M059J (cell line): ENCODE data around the gene PDPK1. TPM values are rescaled to one million over a fixed set of nuclear protein-coding genes. Genes with fewer than 3 reads are reported as not detected.
"Not testable (repeated sequence)": the region's sequence is repeated elsewhere in the genome, so short reads cannot be mapped to it uniquely, and the experiment has no call there.

Experiments used
- DNase-seq: peaks from one replicate; pipeline ENCODE4 v3.0.0-alpha.2; 2012; ENCODE audit warnings: low read depth
- total RNA-seq: library from RNA; depleted of rRNA; stranded (reverse); fragments of >200 nt; shearing (Covaris generic); gene quantifications from 2 replicates; pipeline ENCODE4 v1.2.3, GENCODE V29; 2014

The PDPK1 gene
- total RNA-seq, 1 experiment from 2014 or later = 19.8 TPM

DNA sequence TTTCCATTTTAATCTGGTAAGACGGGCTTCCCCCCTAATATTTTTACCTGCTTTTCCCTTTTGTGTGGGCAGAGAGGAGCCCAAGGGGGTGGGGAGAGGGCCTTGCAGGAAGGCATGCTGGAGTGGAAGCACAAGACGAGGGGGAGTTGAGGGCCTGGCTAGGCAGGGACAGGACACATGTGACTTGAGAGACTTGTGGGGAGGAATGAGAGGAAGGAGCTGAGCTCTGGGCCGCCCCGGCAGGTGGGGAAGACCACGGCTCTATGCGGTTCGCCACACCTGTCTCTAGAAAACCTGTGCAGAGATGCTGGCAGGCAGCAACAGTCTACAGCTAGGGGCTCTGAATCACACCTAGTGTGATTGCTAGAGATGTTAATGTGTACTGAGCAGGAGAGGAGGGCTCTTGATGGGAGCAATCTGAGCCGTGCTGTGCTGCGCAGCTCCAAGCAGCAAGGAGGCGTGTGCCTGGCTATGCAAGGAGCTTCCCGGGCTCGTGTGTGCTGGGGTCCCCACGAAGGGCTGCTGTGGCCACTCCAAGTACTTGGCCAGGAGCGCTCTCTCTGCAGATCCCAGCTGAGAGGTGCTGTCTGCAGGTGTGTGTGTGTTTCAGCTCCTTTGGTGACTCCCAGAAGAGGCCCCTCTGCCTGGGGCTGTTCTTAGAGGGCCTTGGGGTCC lies 50.2 kb downstream of the PDPK1 start:
- DNase-seq = no peak

DNA sequence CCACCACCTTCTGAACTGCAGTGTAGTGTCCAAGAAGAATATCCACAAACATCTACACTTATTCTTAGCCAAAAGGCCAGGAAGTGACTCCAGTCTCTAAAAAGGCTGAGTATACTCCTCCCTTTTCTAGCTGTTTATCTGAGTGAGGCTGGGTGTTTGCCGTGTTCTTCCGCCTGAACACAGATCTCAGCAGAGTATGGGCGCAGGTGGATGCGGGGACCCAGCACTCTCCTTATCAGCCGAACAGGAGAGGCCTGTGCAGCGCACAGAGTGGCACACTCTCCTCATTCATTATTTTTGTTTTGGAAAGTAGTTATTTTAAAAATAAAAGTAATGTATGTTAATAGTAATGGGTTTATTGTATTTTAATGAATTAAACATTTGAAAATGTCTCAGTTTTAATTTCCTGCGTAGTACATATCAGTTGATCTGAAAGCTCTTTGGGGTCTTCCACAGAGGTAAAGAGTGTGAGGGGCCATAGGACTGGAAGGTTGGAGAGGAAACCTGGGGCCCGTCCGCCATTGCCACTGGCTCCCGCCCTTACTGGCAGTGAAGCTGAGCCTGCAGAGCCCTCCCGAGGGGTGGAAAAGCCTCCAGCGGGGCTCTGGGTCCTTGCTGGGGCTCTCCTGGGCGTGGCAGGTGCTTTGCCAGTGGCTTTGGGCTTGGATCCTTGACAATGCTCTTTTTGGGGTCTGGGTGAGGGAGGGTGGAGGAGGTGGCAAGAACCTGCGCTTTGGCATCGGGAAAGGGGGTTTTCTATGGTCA lies 53.8 kb downstream of the PDPK1 start:
- DNase-seq = no peak

DNA sequence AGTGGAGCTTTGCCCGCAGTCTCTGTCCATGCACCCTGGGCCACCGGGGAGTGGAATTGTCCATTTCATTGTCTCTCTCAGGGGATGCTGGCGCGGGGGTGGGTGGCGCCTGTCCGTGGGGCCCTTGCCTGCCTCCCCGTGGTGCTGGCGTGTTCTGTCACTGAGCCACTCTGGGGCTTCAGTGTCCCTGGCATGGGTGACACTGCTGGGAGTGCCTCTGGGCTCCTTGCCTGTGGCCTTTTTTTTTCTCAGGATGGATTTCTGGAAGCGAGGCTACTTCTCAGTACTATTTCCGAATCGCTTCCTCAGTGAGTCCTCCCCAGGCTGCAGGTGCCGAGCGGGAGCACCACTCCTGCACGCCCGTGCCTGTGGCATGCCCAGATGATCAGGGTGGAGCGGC lies 55.0 kb downstream of the PDPK1 start:
- DNase-seq = no peak

DNA sequence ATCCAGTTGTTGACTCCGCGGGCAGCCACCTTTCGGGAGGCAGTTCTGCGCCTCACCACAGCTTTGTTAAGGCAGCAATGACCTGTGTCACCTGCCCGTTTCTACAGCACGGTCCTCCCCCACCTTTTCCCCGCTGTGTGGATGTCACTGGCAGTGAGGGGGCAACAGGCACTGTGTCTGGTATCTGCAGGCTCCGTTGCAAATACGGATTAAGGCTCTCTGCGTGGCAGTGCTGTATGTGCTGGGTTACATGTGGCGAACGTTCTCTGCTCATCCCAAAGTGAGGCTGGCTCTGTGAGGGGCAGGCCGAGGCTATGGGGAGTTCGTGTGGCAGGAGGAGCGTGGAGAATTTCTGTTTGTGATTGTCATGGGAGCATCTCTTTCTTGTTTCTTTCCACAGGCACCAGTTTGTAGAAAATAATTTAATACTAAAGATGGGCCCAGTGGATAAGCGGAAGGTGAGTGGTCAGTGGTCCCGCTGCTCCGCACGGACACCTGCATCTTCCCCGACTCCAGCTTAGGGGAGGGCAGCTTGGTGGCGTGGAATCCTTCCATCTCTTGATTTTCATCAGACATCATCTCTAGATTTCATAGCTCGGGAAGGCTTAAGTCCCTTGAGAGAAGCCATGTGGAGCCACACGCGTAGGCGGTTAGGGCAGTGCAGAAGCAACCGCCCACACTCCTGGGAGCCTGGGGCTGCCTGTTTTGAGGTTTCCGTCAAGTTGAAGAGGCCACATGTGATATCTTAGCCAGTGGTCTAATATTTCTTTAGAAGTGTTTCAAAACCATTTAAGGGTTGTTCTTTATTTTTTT lies 57.8 kb downstream of the PDPK1 start:
- no peak for DNase-seq

DNA sequence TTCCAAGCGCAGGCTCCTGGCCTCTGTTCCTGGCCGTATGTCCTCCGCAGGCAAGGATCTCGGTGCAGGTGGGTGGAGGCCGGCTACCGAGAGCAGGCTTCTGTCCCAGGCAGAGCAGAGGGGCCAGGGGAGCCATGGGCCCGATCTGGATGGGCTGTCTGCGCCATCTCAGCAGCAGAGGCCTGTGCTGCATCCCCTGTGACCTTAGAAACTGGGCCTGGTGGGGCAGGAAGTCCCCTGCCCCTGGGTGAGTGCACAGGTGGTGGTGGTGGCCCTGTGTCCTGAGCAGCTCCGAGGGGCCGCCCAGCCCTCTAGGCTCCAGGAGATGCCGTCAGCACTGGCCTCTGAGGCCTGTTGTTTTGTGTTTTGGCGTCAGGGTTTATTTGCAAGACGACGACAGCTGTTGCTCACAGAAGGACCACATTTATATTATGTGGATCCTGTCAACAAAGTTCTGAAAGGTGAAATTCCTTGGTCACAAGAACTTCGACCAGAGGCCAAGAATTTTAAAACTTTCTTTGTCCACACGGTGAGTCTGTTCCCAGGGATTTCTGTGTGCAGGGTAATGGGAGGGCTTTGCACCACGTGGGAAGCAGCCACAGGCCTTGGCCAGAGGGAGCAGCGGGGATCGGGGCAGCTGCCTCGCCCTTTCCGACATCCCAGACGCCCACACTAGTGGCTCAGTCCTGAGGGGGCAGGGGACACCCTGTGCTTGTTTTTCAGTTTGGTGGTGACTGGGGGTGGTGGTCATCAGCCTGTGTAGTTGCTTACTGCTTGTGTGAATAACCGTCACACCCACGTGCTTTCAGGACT lies 59.1 kb downstream of the PDPK1 start:
- DNase-seq = no peak

DNA sequence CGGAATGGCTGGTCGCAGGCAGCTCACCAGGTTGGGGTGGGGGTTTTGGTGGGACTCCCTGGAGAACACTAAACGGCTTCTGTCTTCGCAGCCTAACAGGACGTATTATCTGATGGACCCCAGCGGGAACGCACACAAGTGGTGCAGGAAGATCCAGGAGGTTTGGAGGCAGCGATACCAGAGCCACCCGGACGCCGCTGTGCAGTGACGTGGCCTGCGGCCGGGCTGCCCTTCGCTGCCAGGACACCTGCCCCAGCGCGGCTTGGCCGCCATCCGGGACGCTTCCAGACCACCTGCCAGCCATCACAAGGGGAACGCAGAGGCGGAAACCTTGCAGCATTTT lies 59.7 kb downstream of the PDPK1 start:
- DNase-seq = no peak

DNA sequence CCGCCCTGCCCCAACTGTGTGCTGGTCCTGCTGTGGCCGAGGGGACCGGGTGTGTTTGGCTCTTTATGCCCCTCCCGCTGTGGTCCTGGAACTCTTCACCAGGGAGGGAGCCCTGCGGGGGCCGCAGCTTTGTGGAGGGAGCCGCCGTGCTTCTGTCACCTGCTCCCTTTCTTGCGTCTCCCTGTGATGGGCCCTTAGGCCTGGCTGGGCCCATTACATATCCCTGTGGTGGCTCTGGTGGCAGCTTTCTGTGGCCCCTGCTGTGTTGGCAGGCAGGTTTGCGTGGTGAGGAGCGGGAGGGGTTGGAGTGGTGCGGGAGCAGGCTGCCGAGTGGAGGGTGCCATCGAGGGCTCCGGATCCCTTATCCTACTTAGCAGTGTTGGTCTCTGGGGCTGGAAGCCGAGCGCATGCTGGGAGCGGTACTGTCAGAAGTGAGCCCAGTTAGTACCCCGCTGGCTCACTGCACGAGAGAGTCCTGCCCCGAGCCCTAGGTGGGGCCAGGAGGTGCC lies 60.4 kb downstream of the PDPK1 start:
- no peak for DNase-seq

DNA sequence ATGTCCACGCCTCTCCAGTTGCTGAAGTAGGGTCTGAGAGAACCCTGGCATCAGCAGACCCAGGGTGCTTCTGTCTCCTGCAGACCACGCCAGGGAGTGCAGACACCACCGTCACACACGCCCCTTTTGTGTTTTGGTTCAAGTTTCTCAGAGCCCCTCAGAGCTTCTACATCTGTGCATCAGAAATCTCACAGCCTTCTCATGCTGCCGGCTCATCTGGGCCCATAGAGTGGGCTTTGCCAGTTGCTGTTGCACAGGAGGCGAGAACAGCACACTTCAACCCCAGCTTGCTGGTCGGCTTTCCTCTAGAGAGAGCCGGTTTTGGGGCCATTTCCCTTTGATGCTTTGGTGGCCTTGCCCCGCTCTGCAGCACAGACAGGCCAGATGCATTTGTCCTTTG lies 60.9 kb downstream of the PDPK1 start:
- no peak for DNase-seq

DNA sequence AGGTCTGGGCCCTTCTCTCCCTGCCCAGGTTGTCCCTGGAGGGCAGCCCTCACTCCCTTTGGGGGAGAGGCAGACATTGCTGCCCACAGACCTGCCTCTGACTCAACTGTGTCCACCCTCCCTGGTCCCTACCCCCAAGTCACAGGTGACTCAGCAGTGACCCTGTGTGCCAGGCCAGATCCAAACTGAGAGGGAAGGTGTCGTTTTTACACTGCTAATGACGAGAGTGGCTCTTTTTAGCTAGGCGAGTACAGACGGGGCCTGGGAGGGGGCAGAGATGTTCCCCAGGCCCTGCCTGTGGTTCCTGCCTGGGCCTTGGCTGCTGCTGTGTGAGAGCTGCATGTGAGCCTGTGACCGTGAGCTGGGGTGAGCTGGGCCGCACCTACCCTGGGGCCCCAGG lies 61.3 kb downstream of the PDPK1 start:
- DNase-seq = not testable (repeated sequence)

DNA sequence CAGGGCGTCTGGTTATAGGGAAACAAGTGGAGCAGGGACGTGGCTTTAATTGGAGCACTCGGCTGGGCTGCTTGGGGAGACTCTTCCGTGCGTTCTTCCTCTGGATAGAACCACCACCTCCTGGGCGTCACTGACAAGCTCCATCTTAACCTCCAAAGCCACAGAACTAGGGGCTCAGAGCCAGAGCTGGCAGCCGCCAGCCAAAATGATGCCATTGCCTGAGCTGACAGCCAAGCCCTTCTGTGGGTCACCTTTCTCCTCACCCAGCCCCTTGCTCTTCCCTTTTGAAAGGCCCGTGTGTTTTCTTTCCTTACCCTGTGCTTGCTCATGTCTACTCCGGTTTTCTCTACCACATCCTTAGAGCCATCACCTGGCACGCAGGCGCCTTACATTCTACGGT lies 62.0 kb downstream of the PDPK1 start:
- not testable (repeated sequence) for DNase-seq

DNA sequence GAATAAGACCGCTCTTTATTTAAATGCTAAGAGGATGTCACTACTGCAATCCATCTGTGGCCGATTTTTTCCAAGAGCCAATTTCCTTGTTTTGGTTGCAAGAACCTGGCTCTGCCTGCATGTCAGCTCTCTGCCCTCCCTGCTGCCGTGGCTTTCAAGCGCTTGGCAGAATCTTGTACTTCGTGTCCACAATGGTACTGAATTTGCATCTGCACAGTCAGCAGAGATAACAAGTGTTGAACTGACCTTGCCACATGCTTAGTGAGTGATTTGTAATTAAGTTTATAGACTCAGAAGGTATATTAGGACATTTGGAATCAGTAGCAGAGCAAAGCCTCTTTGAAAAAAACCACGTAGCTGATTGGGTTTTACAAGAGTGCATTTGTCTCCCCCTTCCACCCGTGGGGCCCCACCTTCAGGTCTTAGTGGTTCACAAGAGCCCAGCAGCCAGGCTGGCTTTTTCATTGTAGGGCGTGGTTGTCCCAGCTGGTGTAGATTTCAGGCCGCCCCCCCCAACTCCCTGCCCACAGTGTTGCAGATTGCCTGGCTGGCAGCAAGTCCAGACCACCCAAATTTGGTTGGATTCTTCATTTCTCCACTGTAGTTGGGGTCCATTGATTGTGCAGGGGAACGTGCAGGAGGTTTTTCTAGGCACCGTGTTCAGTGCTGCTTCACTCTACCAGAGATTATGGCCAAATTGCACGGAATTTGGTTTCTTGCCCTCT lies 63.6 kb downstream of the PDPK1 start:
- not testable (repeated sequence) for DNase-seq

DNA sequence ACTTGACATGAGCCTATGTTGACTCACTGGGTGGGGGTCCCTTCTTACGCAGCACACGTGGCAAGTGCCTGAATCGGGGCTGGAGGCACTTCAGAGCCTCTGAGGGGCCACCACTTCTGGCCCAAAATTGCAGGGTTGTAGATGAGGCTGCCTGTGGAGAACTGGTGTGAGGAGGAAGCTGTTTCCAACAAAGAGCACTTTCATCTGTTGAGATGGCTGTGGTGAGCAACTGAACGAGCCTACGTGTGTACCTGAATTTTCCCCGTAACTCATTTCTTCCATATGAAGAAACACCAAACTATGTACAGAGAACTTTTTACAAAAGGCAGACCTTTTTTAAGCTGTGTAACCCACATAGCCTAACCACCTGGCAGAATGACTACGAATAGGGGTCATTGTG lies 64.4 kb downstream of the PDPK1 start:
- not testable (repeated sequence) for DNase-seq

DNA sequence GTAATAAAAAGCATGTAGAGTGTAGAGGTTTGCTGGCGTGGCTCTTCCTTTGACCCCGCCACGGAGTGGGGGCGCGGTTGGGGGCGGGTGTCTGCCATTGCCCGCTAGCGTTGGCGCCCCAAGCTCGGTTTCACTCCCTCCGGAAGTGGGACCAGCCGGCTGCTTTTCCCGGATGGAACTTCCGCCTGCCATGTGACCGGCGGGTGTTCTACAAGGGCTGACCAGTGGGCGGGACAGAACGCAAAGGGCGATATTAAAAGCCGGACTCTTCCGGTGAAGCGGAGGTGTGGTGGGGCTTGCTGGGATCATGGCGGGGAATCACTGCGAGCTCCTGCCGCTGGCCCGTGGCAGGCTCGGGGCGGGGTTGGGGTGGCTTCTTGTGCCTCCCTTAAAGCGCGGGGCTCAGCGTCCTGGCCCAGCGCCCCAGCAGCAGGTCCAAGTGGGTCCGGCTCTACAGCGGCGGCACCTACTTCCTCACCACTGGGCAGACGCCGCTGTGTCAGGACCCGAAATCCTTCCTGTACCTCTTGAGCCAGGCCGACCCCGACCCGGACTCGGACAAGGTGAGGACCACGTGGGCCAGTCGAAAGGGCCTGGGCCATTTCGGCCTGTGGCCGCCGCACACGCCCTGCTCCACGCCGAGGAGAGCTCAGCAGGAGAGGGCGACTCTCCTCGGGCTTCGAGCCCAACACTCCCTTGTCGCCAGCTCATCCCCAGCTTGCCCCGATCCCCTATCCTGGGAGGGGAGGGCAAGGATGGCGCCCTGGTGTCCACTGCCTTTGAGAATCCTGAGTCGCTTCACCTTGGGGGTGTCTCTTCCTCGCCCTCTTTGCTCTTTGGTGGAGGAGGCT lies 65.6 kb downstream of the PDPK1 start:
- peak; percentile 96 for DNase-seq

DNA sequence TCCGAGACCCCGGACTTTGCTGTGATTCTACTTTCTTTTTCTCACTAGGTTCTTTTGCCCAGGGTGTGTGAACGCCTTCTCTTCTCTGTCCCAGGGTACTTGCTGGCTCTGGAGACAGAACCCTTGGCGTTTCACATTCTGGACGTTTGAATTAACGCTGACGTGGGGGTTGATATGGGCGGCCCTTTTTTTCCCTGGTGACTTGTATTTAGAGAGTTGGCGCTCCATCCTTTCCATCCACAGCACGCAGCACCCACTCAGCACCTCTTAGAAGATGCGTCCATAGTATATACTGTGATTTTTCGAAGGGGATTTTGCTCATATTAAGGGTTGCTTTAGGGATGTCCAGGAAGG lies 66.2 kb downstream of the PDPK1 start:
- DNase-seq = peak; percentile 22

DNA sequence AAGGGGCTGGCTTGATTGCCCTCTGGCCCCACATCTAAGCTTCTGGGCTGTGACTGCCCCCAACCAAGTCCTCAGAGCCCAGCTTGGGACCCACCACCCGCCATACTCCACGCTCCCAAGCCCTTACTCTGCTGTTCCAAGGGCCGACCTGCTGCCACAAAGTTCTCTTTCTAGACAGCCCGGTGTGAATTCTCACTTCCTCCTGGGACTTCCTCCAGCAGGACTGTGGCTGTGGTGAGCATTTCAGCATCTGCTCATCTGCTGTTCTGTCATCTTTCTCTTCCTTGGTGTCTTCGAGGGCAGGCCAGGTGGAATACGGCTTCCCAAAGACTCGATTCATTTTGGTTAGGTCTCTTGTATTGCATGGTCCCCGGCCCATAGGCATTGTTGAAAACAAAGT lies 69.0 kb downstream of the PDPK1 start:
- DNase-seq = not testable (repeated sequence)

DNA sequence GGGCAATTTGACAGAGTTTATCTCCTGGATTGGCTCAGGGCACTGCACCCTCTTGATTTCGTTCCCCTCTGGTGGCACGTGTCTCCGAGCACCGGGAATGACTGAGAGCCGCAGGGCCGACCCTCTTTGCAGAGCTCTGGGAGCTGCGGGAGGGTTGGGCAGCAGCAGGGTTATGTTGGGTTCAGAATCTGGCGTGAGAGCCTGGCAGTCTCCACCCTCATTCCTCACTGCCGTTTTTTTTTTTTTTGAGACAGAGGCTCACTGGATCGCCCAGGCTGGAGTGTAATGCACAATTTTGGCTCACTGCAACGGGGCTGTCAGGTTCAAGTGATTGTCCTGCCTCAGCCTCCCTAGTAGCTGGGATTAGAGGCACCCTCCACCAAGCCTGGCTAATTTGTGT lies 71.5 kb downstream of the PDPK1 start:
- not testable (repeated sequence) for DNase-seq

DNA sequence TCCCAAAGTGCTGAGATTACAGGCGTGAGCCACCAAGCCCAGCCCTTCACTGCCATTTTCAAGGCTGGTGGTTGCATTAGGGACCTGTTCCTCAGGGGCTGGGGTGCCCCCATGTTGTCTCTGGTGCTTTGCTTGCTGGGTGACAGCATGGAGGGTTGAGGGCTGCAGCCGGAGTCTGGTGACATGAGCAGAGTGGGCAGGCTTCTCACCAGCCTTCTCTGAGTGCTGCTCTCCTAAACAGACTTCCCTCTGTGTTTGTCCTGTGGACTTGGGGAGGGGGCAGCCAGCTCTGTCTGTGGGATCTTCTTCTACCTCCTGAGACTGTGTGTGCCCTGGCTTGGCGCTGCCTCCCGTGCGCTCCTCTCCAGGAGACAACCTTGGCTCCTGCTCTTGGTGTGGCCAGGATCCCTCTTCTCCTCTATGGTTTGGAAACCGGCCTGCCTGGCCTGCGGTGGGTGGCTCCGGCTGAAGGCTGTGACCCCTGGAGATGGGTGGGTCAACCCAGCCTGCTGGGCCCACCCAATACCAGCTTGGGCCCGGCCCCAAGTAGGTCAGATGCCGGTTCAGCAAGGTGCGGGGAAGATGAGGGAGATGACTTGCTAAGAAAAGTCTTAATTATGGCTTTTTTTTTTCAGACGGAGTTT lies 72.1 kb downstream of the PDPK1 start:
- DNase-seq = no peak

DNA sequence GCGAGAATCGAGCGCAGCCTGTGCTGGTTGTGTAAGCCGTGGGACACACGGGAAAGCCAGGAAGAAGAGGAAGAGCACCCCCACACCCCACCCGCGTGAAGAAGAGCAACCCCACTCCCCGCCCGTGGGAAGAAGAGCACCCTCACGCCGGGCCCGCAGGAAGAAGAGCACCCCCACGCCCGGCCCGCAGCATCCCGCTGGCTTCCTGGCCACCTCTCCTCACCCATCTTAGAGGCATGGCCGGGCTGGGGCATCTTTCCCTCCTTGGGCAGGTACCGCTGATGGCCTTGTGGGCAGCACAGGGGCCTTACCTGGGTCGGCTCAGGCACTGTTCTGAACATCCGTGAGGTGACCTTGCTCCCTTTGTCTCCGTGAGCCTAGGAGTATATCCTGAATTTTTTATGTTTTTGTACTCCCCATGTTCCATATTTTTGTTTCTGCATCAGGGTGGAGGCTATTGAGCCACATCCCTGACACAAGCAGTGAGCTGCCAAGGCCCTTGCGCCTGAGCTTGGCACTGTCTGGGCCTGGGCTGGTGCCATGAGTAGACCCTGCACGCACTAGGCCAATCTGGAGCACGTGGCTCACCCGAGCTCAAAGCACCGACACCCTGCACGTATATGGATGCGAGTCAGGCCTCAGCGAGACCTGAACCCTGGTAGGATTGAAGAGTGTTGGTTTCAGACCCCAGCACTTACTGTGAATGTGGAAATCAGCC lies 73.1 kb downstream of the PDPK1 start:
- DNase-seq = no peak

DNA sequence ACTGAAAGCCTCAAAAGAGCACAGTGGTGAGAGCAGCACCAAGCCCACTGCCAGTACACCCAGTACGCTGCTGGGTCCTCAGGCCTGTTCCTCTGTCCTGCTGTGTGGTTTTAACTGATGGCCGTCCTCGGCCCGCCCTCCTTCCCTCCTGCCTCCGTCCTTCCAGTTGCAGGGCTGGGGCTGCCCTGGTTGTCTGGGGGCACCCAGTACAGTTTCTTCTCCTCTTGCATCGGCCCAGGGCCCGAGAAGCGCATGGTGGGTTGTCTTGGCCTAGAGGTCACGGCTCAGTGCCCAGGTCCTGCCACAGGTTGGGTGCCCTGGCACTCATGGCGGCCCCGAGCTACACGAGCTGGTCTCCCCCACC lies 73.7 kb downstream of the PDPK1 start:
- no peak for DNase-seq
